Measurements from ENCODE around the gene ECPAS. TPM values are rescaled to one million over a fixed set of nuclear protein-coding genes. Genes with fewer than 3 reads are reported as not detected.
"Not testable (repeated sequence)": the region's sequence is repeated elsewhere in the genome, so short reads cannot be mapped to it uniquely, and the experiment has no call there.

ECPAS gene
- total RNA-seq, 1 donor from 2014 or later = 113 TPM

- TF ChIP-seq CTCF (IDR thresholded peaks at IDR 0.05) = no peak
- peaks cover 3% of the 10 kb centered on the region for H3K4me1 Mint-ChIP-seq (ENCODE audit: low read depth)
These were observed 18.3 kb upstream of the ECPAS start for GRCh38 chr9:111502506-111502905.

GRCh38 chr9:111501648-111502047 is 17.5 kb upstream of the ECPAS start:
- Mint-ChIP-seq H3K27me3 (ENCODE audit: low read depth) (no peaks in the 10 kb centered on the region), H3K4me3 (ENCODE audit: unreplicated experiment) (no peak overlapping the region)
- DNase-seq (ENCODE audit: low spot score) = no peak

More at GRCh38 chr9:111502506-111502905, 18.3 kb upstream of the ECPAS start:
- Mint-ChIP-seq H3K27ac (ENCODE audit: unreplicated experiment) (no peak overlapping the region), H3K9me3 (ENCODE audit: low read depth) (no peaks in the 10 kb centered on the region), H3K36me3 (ENCODE audit: low read depth) (no peaks in the 10 kb centered on the region), H3K27me3 (ENCODE audit: low read depth) (no peaks in the 10 kb centered on the region), H3K4me3 (ENCODE audit: unreplicated experiment) (no peak overlapping the region)
- DNase-seq (ENCODE audit: low spot score) = no peak

GRCh38 chr9:111501005-111501562 is 16.9 kb upstream of the ECPAS start:
- Mint-ChIP-seq H3K27me3 (ENCODE audit: low read depth) (no peaks in the 10 kb centered on the region), H3K36me3 (ENCODE audit: low read depth) (no peaks in the 10 kb centered on the region), H3K4me1 (ENCODE audit: low read depth) (peaks cover 3% of the 10 kb centered on the region), H3K27ac (ENCODE audit: unreplicated experiment) (no peak overlapping the region), H3K9me3 (ENCODE audit: low read depth) (no peaks in the 10 kb centered on the region), H3K4me3 (ENCODE audit: unreplicated experiment) (no peak overlapping the region)
- no peak for DNase-seq (ENCODE audit: low spot score)
- no peak for TF ChIP-seq CTCF (IDR thresholded peaks at IDR 0.05)

More at GRCh38 chr9:111501648-111502047, 17.5 kb upstream of the ECPAS start:
- Mint-ChIP-seq H3K9me3 (ENCODE audit: low read depth) (no peaks in the 10 kb centered on the region), H3K4me1 (ENCODE audit: low read depth) (peaks cover 3% of the 10 kb centered on the region), H3K27ac (ENCODE audit: unreplicated experiment) (no peak overlapping the region), H3K36me3 (ENCODE audit: low read depth) (no peaks in the 10 kb centered on the region)
- TF ChIP-seq CTCF (IDR thresholded peaks at IDR 0.05) = no peak

GRCh38 chr9:111497196-111497595 is 13.0 kb upstream of the ECPAS start:
- not testable (repeated sequence) for H3K27ac Mint-ChIP-seq (ENCODE audit: unreplicated experiment); H3K9me3 Mint-ChIP-seq (ENCODE audit: low read depth); H3K4me1 Mint-ChIP-seq (ENCODE audit: low read depth); H3K36me3 Mint-ChIP-seq (ENCODE audit: low read depth); H3K27me3 Mint-ChIP-seq (ENCODE audit: low read depth); DNase-seq (ENCODE audit: low spot score); H3K4me3 Mint-ChIP-seq (ENCODE audit: unreplicated experiment)

- Mint-ChIP-seq H3K9me3 (ENCODE audit: low read depth) (no peaks in the 10 kb centered on the region), H3K4me1 (ENCODE audit: low read depth) (peaks cover 27% of the 10 kb centered on the region), H3K4me3 (ENCODE audit: unreplicated experiment) (peak overlapping the region; percentile 84), H3K27ac (ENCODE audit: unreplicated experiment) (peak overlapping the region; percentile 93), H3K36me3 (ENCODE audit: low read depth) (no peaks in the 10 kb centered on the region), H3K27me3 (ENCODE audit: low read depth) (no peaks in the 10 kb centered on the region)
- TF ChIP-seq CTCF (IDR thresholded peaks at IDR 0.05) = no peak
- no peak for DNase-seq (ENCODE audit: low spot score)
These were observed 350 bp upstream of the ECPAS start for GRCh38 chr9:111484572-111484894.

GRCh38 chr9:111483439-111483857 is 735 bp downstream of the ECPAS start:
- no peak overlapping the region for H3K4me3 Mint-ChIP-seq (ENCODE audit: unreplicated experiment)

More at GRCh38 chr9:111483439-111483857, 735 bp downstream of the ECPAS start:
- no peaks in the 10 kb centered on the region for H3K36me3 Mint-ChIP-seq (ENCODE audit: low read depth)
- H3K4me1 Mint-ChIP-seq (ENCODE audit: low read depth) = peaks cover 32% of the 10 kb centered on the region
- no peak for DNase-seq (ENCODE audit: low spot score)
- no peak overlapping the region for H3K27ac Mint-ChIP-seq (ENCODE audit: unreplicated experiment)
- no peaks in the 10 kb centered on the region for H3K27me3 Mint-ChIP-seq (ENCODE audit: low read depth)
- H3K9me3 Mint-ChIP-seq (ENCODE audit: low read depth) = no peaks in the 10 kb centered on the region
- no peak for TF ChIP-seq CTCF (IDR thresholded peaks at IDR 0.05)

Measured in chondrocyte (in vitro differentiated cells).